ENCODE measurements around the gene FAM83G.
"Not testable (repeated sequence)": the region's sequence is repeated elsewhere in the genome, so short reads cannot be mapped to it uniquely, and the experiment has no call there.

DNA sequence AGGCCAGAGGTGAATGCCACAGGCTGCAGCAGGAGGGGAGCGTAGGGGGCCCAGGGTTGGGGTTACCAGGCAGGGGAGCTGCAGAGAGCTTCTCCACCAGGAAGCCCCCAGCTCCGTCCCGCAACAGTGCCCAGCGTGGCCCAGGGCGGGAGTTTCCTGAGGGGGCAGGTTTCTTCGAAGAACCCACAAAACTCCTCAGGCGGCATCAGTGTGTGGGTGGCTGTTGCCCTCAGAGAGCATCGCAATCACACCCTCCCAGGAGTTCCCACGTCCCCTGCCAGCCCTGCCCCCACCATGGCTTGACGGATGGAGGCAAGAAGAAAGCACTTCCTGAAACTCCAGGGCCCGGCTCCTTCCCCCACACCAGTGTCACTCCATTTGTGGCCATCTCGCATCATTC lies 34.2 kb upstream of the FAM83G start:
- TF ChIP-seq ZNF274 (IDR thresholded peaks at IDR 0.05; ENCODE audit: low read depth, low read length); SUZ12 (IDR thresholded peaks at IDR 0.05; ENCODE audit: extremely low read depth, insufficient read depth, insufficient read length): not testable (repeated sequence)
